HEK293 (cell line): ENCODE results near the gene KRTAP10-6.

Source experiments
- PBX3 ChIP-seq: sonication (generic); formaldehyde crosslinking; IDR thresholded peaks from 2 replicates; pipeline ENCODE4 v1.8.1; 2022; ENCODE audit warnings: mild to moderate bottlenecking, moderate library complexity, missing genetic modification reagents
- ZBTB8A ChIP-seq: fragments of 450-650 bp; formaldehyde crosslinking; IDR thresholded peaks from 2 replicates; pipeline ENCODE4 v1.5.1; 2016; ENCODE audit warnings: missing biosample characterization, missing genetic modification characterization
- ZNF148 ChIP-seq: fragments of 450-650 bp; formaldehyde crosslinking; IDR thresholded peaks from 2 replicates; pipeline ENCODE4 v1.5.0; 2017; ENCODE audit warnings: missing biosample characterization, missing genetic modification characterization, borderline replicate concordance
- ZNF16 ChIP-seq: fragments of 450-650 bp; formaldehyde crosslinking; IDR thresholded peaks from 2 replicates; pipeline ENCODE4 v1.5.1; 2016; ENCODE audit warnings: low read depth, missing biosample characterization, missing genetic modification characterization
- ZNF174 ChIP-seq: fragments of 450-650 bp; formaldehyde crosslinking; IDR thresholded peaks from 2 replicates; pipeline ENCODE4 v1.5.0; 2017; ENCODE audit warnings: missing biosample characterization, mild to moderate bottlenecking, missing genetic modification characterization
- ZNF274 ChIP-seq, 2 experiments: fragments of 200-500 bp in 1 of 2; fragments of 450-650 bp in 1 of 2; sonication (Bioruptor generic) in 1 of 2; formaldehyde crosslinking in 1 of 2; IDR thresholded peaks; 2 replicates each; pipeline versions ENCODE4 v1.5.1 to v1.6.1; 2014 to 2016; ENCODE audit warnings: borderline replicate concordance in 1 of 2, inconsistent platforms in 1 of 2, low read length in 1 of 2, missing biosample characterization in 1 of 2, missing genetic modification characterization in 1 of 2
- ZNF324 ChIP-seq: fragments of 450-650 bp; formaldehyde crosslinking; IDR thresholded peaks from 2 replicates; pipeline ENCODE4 v1.5.1; 2016; ENCODE audit warnings: missing biosample characterization, missing genetic modification characterization
- ZNF449 ChIP-seq: fragments of 450-650 bp; formaldehyde crosslinking; IDR thresholded peaks from 2 replicates; pipeline ENCODE4 v1.5.1; 2017; ENCODE audit warnings: missing biosample characterization, mild to moderate bottlenecking, missing genetic modification characterization, moderate library complexity
- ZNF707 ChIP-seq: fragments of 450-650 bp; formaldehyde crosslinking; IDR thresholded peaks from 2 replicates; pipeline ENCODE4 v1.5.1; 2016; ENCODE audit warnings: missing biosample characterization, missing genetic modification characterization
- TF ChIP-seq, protein P1 (sequence below): fragments of 450-650 bp; formaldehyde crosslinking; IDR thresholded peaks from 2 replicates; pipeline ENCODE4 v1.5.1; 2016; ENCODE audit warnings: missing biosample characterization, missing genetic modification characterization
- TF ChIP-seq, protein P2 (sequence below): fragments of 450-650 bp; formaldehyde crosslinking; IDR thresholded peaks from 2 replicates; pipeline ENCODE4 v1.5.1; 2016; ENCODE audit warnings: missing biosample characterization, missing genetic modification characterization
- TF ChIP-seq, protein P3 (sequence below): fragments of 450-650 bp; formaldehyde crosslinking; IDR thresholded peaks from 2 replicates; pipeline ENCODE4 v1.5.1; 2016; ENCODE audit warnings: missing biosample characterization, missing genetic modification characterization

- TF ChIP-seq ZNF174 (tag by site-specific recombination) = no peak
- TF ChIP-seq, protein P1, sequence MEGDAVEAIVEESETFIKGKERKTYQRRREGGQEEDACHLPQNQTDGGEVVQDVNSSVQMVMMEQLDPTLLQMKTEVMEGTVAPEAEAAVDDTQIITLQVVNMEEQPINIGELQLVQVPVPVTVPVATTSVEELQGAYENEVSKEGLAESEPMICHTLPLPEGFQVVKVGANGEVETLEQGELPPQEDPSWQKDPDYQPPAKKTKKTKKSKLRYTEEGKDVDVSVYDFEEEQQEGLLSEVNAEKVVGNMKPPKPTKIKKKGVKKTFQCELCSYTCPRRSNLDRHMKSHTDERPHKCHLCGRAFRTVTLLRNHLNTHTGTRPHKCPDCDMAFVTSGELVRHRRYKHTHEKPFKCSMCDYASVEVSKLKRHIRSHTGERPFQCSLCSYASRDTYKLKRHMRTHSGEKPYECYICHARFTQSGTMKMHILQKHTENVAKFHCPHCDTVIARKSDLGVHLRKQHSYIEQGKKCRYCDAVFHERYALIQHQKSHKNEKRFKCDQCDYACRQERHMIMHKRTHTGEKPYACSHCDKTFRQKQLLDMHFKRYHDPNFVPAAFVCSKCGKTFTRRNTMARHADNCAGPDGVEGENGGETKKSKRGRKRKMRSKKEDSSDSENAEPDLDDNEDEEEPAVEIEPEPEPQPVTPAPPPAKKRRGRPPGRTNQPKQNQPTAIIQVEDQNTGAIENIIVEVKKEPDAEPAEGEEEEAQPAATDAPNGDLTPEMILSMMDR (tag by site-specific recombination) = no peak
- TF ChIP-seq ZNF449 (tag by site-specific recombination) = no peak
- no peak for TF ChIP-seq ZNF148 (tag by site-specific recombination)
- TF ChIP-seq, protein P2, sequence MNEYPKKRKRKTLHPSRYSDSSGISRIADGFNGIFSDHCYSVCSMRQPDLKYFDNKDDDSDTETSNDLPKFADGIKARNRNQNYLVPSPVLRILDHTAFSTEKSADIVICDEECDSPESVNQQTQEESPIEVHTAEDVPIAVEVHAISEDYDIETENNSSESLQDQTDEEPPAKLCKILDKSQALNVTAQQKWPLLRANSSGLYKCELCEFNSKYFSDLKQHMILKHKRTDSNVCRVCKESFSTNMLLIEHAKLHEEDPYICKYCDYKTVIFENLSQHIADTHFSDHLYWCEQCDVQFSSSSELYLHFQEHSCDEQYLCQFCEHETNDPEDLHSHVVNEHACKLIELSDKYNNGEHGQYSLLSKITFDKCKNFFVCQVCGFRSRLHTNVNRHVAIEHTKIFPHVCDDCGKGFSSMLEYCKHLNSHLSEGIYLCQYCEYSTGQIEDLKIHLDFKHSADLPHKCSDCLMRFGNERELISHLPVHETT (tag by site-specific recombination) = no peak
- no peak for TF ChIP-seq ZNF274 (IDR thresholded peaks at IDR 0.05; ENCODE audit: low read length)
- TF ChIP-seq ZNF274 (tag by site-specific recombination; IDR thresholded peaks at IDR 0.05; ENCODE audit: borderline replicate concordance) = no peak
- no peak for TF ChIP-seq ZBTB8A (tag by site-specific recombination)
- TF ChIP-seq PBX3 (CRISPR knock-in tag) = no peak
- TF ChIP-seq ZNF16 (tag by site-specific recombination) = no peak
- no peak for TF ChIP-seq ZNF707
- TF ChIP-seq, protein P3, sequence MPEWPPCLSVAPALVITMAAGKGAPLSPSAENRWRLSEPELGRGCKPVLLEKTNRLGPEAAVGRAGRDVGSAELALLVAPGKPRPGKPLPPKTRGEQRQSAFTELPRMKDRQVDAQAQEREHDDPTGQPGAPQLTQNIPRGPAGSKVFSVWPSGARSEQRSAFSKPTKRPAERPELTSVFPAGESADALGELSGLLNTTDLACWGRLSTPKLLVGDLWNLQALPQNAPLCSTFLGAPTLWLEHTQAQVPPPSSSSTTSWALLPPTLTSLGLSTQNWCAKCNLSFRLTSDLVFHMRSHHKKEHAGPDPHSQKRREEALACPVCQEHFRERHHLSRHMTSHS (tag by site-specific recombination) = no peak
- TF ChIP-seq ZNF324 = no peak
Observed at GRCh38 chr21:44640761-44641160, 48.5 kb upstream of the KRTAP10-6 start.
